HG03139 (cell line): ENCODE data around the gene GORASP2.

Experiments
- ATAC-seq: cut with Tn5 transposase; IDR thresholded peaks from one replicate; pipeline ENCODE4 v1.9.1; 2021; ENCODE audit not compliant: unreplicated experiment

GORASP2 gene

DNA sequence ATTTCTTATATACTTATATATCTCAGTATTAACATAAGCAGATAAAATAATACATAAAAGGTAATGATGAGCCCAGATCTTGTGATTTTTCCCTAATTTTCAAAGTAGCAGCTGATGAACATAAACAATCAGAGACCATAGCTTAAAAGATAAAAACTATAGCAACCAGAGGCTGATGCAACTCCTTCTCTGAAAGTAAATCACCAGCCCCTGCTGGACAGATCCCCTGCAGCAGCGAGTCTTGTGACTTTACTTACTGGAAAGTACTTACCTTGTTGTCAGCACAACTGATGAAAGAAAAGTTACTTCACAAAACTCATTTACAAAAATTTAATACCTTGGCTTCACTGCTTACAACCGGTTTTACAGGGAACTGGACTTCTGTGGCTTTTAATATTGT is 67.3 kb downstream of the GORASP2 start:
- no peak for ATAC-seq

DNA sequence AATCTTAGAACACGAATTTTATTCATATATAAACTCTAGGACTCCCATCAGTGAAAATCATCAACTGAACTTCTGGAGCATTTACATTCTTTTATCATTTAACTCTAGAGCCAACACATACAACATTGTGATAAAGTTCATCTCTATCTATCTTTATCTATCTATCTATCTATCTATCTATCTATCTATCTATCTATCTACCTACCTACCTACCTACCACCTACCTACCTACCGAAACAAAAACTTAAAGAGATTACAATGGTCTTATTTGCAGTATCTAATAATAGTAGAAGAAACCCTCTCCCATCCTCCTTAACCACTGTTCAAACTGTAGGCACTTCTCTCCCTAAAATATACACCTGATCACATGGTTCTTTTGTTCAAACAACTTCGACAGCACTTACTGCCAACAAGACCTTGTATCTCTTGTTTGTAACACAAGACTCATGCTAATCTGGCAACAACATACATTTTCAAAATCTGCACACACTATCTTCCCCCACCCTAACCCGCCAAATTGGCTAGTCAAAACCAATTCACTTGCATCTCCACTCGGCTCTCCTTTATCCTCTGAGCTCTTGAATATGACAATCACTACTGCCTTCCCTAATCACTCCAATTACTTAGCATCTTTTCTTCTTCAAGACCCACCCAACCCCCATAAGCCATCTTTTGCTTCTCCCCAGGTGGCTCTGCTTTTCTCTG is 69.0 kb downstream of the GORASP2 start:
- ATAC-seq: no peak

DNA sequence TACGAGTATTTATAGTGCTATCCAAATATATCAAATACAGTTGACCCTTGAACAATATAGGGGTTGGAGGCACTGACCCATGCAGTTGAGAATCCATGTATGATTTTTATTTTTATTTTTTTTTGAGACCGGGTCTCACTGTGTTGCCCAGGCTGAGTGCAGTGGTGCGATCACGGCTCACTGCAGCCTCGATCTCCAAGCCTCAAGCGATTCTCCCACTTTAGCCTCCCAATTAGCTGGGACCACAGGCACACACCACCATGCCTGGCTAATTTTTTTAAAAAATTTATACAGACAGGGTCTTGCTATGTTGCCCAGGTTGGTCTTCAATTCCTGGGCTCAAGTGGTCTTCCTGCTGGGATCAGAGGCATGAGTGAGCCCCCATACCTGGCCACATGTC is 70.6 kb downstream of the GORASP2 start:
- no peak for ATAC-seq

DNA sequence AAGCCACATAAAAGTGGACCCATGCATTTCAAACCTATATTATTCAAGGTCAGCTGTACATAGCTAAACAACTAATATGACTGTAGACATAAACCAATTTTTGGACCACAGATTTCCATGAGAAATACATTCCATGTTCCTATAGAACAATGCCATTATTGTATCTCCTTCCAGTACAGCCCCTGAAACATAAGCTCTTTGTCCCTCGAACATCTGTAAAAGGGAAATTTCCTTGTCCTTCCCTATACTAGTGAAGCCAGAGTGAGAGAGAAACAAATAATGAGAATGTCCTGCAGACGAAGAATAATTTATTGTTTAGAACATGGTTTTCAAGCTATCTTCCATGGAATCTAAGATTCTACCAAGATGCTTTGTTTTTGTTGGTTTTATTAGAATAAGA is 75.3 kb downstream of the GORASP2 start:
- no peak for ATAC-seq

DNA sequence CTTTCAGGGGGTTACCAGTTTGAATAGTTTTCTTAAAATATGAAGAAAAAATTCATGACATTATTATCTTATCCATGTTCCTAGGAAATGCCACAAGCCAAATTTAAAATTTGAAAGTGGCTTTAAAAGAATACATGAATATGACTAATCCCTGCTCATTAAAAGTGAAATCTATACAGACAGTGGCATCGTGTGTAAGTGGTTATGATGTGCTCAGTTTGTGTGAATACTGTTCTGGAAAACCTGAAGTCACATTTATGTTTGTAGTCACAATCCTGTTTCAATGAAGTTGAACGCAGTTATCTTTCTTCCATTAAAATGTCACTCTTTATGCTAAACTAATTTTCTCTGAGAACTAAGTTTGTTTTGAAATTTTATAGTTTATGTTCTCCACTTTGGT is 75.8 kb downstream of the GORASP2 start:
- ATAC-seq: no peak

DNA sequence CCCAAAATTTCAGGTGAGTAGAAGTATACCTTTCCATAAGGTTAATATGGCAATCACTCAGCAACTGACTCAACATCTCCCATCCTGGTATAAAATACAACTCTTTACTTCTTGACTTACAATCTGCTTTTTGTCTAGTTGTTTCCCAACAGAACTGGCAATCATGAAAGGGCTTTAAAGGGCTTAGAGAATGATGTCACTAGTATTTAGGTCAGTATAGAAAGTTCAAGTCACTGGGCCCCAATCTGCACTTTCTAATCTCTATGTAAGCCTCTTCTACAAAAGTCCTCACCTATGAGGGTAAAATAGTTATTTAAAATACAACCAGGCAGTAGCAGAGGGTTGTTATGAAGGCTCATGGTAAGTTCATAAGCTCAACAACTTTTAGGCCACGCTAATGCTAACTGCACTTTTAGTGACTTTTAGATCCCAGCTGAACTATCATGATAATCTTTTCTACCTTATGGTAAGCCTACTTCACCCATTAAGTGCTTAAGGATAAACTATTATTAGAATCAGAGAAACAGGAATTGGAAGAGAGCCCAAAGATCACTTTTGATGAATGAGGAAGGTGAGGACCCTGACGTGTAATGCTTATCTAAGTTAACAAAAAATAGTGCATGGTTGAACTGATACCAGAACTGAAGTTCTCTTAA is 79.6 kb downstream of the GORASP2 start:
- no peak for ATAC-seq

DNA sequence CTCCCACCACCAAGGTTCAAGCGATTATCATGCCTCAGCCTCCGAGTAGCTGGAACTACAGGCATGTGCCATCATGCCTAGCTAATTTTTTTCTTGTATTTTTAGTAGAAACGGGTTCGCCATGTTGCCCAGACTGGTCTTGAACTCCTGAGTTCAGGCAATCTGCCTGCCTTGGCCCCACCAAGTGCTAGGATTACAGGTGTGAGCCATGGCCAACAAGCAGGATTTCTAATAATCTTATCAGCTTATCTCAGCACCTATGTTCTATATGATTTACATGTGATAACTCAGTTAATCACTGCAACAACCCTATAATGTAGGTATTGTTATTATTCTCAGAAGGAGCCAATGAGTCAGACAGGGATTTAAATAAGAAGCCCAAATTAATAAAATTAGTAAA is 80.3 kb downstream of the GORASP2 start:
- no peak for ATAC-seq

DNA sequence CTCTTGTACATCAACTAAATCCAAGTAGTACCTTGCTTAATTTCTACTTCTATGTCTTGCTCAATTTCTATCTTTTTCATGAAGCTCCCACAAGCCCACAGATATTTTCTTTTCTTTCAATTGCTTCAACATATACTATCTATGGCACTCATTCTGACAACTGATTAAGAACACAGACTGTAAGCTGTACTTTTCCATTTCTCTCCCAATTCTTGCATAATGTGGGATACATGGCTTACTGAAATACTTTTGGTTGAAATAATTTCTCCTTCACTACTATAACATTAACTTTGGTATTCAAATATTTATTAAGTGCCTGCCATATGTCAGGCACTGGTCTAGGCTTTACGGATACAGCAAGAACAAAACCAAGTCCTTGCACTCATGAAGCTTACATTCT is 84.8 kb downstream of the GORASP2 start:
- no peak for ATAC-seq

DNA sequence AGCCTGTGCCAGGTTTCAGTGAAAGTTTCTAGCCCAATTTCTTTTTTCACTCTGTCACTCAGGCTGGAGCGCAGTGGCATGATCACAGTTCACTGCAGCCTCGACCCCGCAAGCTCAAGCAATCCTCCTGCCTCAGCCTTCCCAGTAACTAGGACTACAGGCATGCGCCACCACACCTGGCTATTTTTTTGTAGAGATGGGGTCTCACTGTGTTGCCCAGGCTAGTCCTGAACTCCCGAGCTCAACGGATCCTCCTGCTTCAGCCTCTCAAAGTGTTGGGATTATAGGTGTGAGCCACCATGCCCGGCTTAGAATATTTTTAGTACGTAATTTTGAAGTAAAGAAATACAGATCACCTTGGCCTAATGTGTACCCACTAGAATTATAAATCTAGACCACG is 87.1 kb downstream of the GORASP2 start:
- ATAC-seq: no peak
